DMS 273 treated with DMSO at 0.1 percent for 48 hours (cell line): ENCODE results near the gene KIF24.
A peak's percentile ranks its signal among the peaks of the same experiment; 100 is the strongest.
"Not testable (repeated sequence)": the region's sequence is repeated elsewhere in the genome, so short reads cannot be mapped to it uniquely, and the experiment has no call there.

Source experiments
- DNase-seq: peaks from one replicate; lab custom pipeline; 2025; lab: John Stamatoyannopoulos, UW

KIF24 gene

GRCh38 chr9:34328987-34329832, at the start of gene KIF24, which contains the start of gene NUDT2:
TSS of gene KIF24 (minus strand) at chr9:34329268. CDS start at chr9:34311346, 17,922 bp downstream.
TSS of gene NUDT2 (plus strand) at chr9:34329569. CDS start at chr9:34339040, 9,471 bp downstream.
- DNase-seq = peak; percentile 100

- DNase-seq = no peak
Measured at GRCh38 chr9:34378376-34379060, 49.5 kb upstream of the KIF24 start.

GRCh38 chr9:34377404-34377746, 48.3 kb upstream of the KIF24 start:
- DNase-seq = no peak

GRCh38 chr9:34376596-34377403, 47.7 kb upstream of the KIF24 start, which contains the start of gene MYORG:
TSS of gene MYORG (minus strand) at chr9:34376898. CDS start at chr9:34372943, 3,955 bp downstream.
- peak; percentile 90 for DNase-seq

- DNase-seq = no peak
Measured at GRCh38 chr9:34375901-34376595, 47.0 kb upstream of the KIF24 start.

- DNase-seq = peak; percentile 62
Measured at GRCh38 chr9:34374905-34375552, 46.0 kb upstream of the KIF24 start.

GRCh38 chr9:34374339-34374738, 45.3 kb upstream of the KIF24 start:
- no peak for DNase-seq

- no peak for DNase-seq
Measured at GRCh38 chr9:34373749-34374148, 44.7 kb upstream of the KIF24 start.

- DNase-seq = no peak
Measured at GRCh38 chr9:34372467-34373011, 43.5 kb upstream of the KIF24 start.

GRCh38 chr9:34371886-34372466, 42.9 kb upstream of the KIF24 start:
- no peak for DNase-seq

- no peak for DNase-seq
Measured at GRCh38 chr9:34370970-34371880, 42.2 kb upstream of the KIF24 start.

- no peak for DNase-seq
Measured at GRCh38 chr9:34370335-34370969, 41.4 kb upstream of the KIF24 start.

- DNase-seq = no peak
Measured at GRCh38 chr9:34369636-34370035, 40.6 kb upstream of the KIF24 start.

GRCh38 chr9:34368796-34369195, 39.7 kb upstream of the KIF24 start:
- DNase-seq = not testable (repeated sequence)

- DNase-seq = not testable (repeated sequence)
Measured at GRCh38 chr9:34367751-34368410, 38.8 kb upstream of the KIF24 start.

GRCh38 chr9:34366365-34366764, 37.3 kb upstream of the KIF24 start:
- DNase-seq = no peak

- no peak for DNase-seq
Measured at GRCh38 chr9:34365282-34365681, 36.2 kb upstream of the KIF24 start.

- no peak for DNase-seq
Measured at GRCh38 chr9:34363619-34364351, 34.7 kb upstream of the KIF24 start.
